Neuron (in vitro differentiated cells): ENCODE measurements around the gene PRDM15.

Source experiments
- H2AFZ ChIP-seq: one replicate; pipeline ENCODE4 v1.6.1; 2013; ENCODE audit warnings: low read depth, mild to moderate bottlenecking, inconsistent platforms, low read length, moderate library complexity
- H3K27me3 ChIP-seq: one replicate; pipeline ENCODE4 v1.6.1; 2013; ENCODE audit warnings: low read length; ENCODE audit not compliant: insufficient read depth
- H3K36me3 ChIP-seq: one replicate; pipeline ENCODE4 v1.6.1; 2013; ENCODE audit warnings: low read length; ENCODE audit not compliant: insufficient read depth
- H3K4me1 ChIP-seq: one replicate; pipeline ENCODE4 v1.6.1; 2013; ENCODE audit warnings: low read length; ENCODE audit not compliant: insufficient read depth
- H3K4me3 ChIP-seq: 2 replicates; pipeline ENCODE4 v1.5.1; 2013; ENCODE audit warnings: mild to moderate bottlenecking, low read length, moderate library complexity
- H3K9me3 ChIP-seq: one replicate; pipeline ENCODE4 v1.6.1; 2013; ENCODE audit warnings: low read length

The PRDM15 gene

GRCh38 chr21:41861255-41861654 is 17.9 kb downstream of the PRDM15 start:
- Histone ChIP-seq H3K36me3 (peaks cover 19% of the 10 kb centered on the region), H2AFZ (no peak overlapping the region)

GRCh38 chr21:41859297-41859980 is 19.7 kb downstream of the PRDM15 start:
- Histone ChIP-seq H3K36me3 (peaks cover 33% of the 10 kb centered on the region), H2AFZ (no peak overlapping the region), H3K4me3 (no peak overlapping the region), H3K9me3 (no peaks in the 10 kb centered on the region), H3K4me1 (no peaks in the 10 kb centered on the region), H3K27me3 (no peaks in the 10 kb centered on the region)

More at GRCh38 chr21:41861255-41861654, 17.9 kb downstream of the PRDM15 start:
- no peaks in the 10 kb centered on the region for H3K9me3 ChIP-seq
- no peaks in the 10 kb centered on the region for H3K4me1 ChIP-seq
- no peak overlapping the region for H3K4me3 ChIP-seq
- H3K27me3 ChIP-seq, result no peaks in the 10 kb centered on the region

GRCh38 chr21:41858466-41859296 is 20.5 kb downstream of the PRDM15 start:
- no peak overlapping the region for H2AFZ ChIP-seq
- no peaks in the 10 kb centered on the region for H3K27me3 ChIP-seq
- no peak overlapping the region for H3K4me3 ChIP-seq
- H3K36me3 ChIP-seq, result peaks cover 41% of the 10 kb centered on the region
- no peaks in the 10 kb centered on the region for H3K9me3 ChIP-seq
- no peaks in the 10 kb centered on the region for H3K4me1 ChIP-seq

- Histone ChIP-seq H3K4me1 (no peaks in the 10 kb centered on the region), H3K4me3 (no peak overlapping the region), H3K27me3 (no peaks in the 10 kb centered on the region), H3K36me3 (peaks cover 43% of the 10 kb centered on the region), H2AFZ (no peak overlapping the region), H3K9me3 (no peaks in the 10 kb centered on the region)
Measured at GRCh38 chr21:41857771-41858300, 21.3 kb downstream of the PRDM15 start.

- H3K27me3 ChIP-seq, result no peaks in the 10 kb centered on the region
- H3K9me3 ChIP-seq, result no peaks in the 10 kb centered on the region
- H3K4me1 ChIP-seq, result no peaks in the 10 kb centered on the region
- H3K36me3 ChIP-seq, result peaks cover 43% of the 10 kb centered on the region
- H2AFZ ChIP-seq, result no peak overlapping the region
- no peak overlapping the region for H3K4me3 ChIP-seq
Measured at GRCh38 chr21:41856572-41856971, 22.6 kb downstream of the PRDM15 start.

- no peak overlapping the region for H2AFZ ChIP-seq
- peaks cover 46% of the 10 kb centered on the region for H3K36me3 ChIP-seq
- H3K9me3 ChIP-seq, result no peaks in the 10 kb centered on the region
- no peaks in the 10 kb centered on the region for H3K4me1 ChIP-seq
- no peak overlapping the region for H3K4me3 ChIP-seq
- no peaks in the 10 kb centered on the region for H3K27me3 ChIP-seq
Measured at GRCh38 chr21:41854426-41854995, 24.6 kb downstream of the PRDM15 start.

GRCh38 chr21:41852929-41853320 is 26.2 kb downstream of the PRDM15 start:
- peaks cover under 1% of the 10 kb centered on the region for H3K4me1 ChIP-seq
- no peaks in the 10 kb centered on the region for H3K9me3 ChIP-seq
- no peak overlapping the region for H3K4me3 ChIP-seq
- H3K27me3 ChIP-seq, result no peaks in the 10 kb centered on the region
- no peak overlapping the region for H2AFZ ChIP-seq
- peaks cover 36% of the 10 kb centered on the region for H3K36me3 ChIP-seq

- Histone ChIP-seq H3K27me3 (no peaks in the 10 kb centered on the region), H3K9me3 (no peaks in the 10 kb centered on the region), H3K4me1 (peaks cover 4% of the 10 kb centered on the region), H3K4me3 (no peak overlapping the region), H2AFZ (no peak overlapping the region), H3K36me3 (peaks cover 32% of the 10 kb centered on the region)
Measured at GRCh38 chr21:41852151-41852928, 26.8 kb downstream of the PRDM15 start.

- H3K9me3 ChIP-seq, result no peaks in the 10 kb centered on the region
- peaks cover 27% of the 10 kb centered on the region for H3K36me3 ChIP-seq
- H3K27me3 ChIP-seq, result no peaks in the 10 kb centered on the region
- H3K4me1 ChIP-seq, result peaks cover 4% of the 10 kb centered on the region
- H2AFZ ChIP-seq, result no peak overlapping the region
- H3K4me3 ChIP-seq, result no peak overlapping the region
Measured at GRCh38 chr21:41851090-41851790, 27.9 kb downstream of the PRDM15 start.

- Histone ChIP-seq H3K9me3 (no peaks in the 10 kb centered on the region), H3K27me3 (no peaks in the 10 kb centered on the region), H3K36me3 (peaks cover 20% of the 10 kb centered on the region), H3K4me3 (no peak overlapping the region), H2AFZ (no peak overlapping the region), H3K4me1 (peaks cover 4% of the 10 kb centered on the region)
Measured at GRCh38 chr21:41850085-41850484, 29.1 kb downstream of the PRDM15 start.

- Histone ChIP-seq H2AFZ (no peak overlapping the region), H3K27me3 (no peaks in the 10 kb centered on the region), H3K9me3 (no peaks in the 10 kb centered on the region), H3K36me3 (peaks cover 10% of the 10 kb centered on the region), H3K4me1 (peaks cover 4% of the 10 kb centered on the region), H3K4me3 (no peak overlapping the region)
Measured at GRCh38 chr21:41848958-41849580, 30.1 kb downstream of the PRDM15 start.

GRCh38 chr21:41848533-41848932 is 30.6 kb downstream of the PRDM15 start:
- H3K4me1 ChIP-seq, result peaks cover 4% of the 10 kb centered on the region
- H3K9me3 ChIP-seq, result no peaks in the 10 kb centered on the region
- no peak overlapping the region for H2AFZ ChIP-seq
- H3K36me3 ChIP-seq, result peaks cover 5% of the 10 kb centered on the region
- H3K27me3 ChIP-seq, result no peaks in the 10 kb centered on the region
- no peak overlapping the region for H3K4me3 ChIP-seq
